Measurements from ENCODE around the gene ORC6. TPM values are rescaled to one million over a fixed set of nuclear protein-coding genes. Genes with fewer than 3 reads are reported as not detected.
"Not testable (repeated sequence)": the region's sequence is repeated elsewhere in the genome, so short reads cannot be mapped to it uniquely, and the experiment has no call there.

The ORC6 gene, protein sequence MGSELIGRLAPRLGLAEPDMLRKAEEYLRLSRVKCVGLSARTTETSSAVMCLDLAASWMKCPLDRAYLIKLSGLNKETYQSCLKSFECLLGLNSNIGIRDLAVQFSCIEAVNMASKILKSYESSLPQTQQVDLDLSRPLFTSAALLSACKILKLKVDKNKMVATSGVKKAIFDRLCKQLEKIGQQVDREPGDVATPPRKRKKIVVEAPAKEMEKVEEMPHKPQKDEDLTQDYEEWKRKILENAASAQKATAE
- 160 and 178 TPM in 2 replicates for polyA plus RNA-seq (2014; cell fraction: cytosol; rRNA removed)
- polyA plus RNA-seq (2014; cell fraction: nucleus; rRNA removed): 80.6 and 105 TPM in 2 replicates

DNA sequence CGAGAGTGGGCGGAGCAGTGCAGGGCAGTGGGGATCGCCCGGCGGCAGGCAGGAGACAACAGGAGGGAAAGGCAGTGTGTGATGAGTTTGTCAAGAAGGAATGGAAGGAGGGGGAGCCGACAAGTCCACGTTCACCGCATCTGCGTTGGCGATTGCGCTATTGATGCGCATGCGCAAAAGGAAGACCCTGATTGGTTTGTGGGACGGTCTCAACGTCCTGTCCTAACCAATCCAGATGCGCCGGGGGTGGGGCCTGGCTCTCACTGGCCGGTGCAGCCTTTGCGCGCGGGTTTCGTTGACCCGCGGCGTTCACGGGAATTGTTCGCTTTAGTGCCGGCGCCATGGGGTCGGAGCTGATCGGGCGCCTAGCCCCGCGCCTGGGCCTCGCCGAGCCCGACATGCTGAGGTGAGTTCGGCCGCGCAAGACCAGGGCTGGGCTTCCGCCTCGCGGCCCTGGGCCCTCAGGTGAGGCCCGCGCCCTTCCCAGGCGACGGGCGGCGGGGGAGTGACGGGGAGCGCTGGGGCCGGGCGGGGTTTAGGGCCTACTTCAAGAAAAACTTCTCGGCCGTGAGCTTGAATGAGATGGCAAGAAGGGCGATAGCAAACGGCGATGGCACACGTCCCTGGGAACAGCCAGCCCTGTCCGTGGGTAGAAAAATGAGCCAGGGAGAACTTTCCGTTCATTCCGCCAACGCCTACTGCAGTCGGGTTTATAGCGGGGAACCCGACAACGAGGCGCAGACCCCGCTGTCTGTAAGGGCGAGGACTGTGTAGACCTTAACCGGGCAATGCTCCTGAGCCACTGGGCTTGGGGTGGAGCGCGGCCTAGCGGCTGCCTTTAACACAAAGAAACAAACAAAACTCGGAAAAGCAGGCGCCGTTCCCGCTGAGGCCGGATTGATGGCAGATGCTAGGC, at the start of gene ORC6:
TSS of gene ORC6 (plus strand) at position 295 of the 916 bp plus-strand sequence. CDS start at position 342, 47 bp downstream.
- DNase-seq (ENCODE audit: low spot score): peak; percentile 98

DNA sequence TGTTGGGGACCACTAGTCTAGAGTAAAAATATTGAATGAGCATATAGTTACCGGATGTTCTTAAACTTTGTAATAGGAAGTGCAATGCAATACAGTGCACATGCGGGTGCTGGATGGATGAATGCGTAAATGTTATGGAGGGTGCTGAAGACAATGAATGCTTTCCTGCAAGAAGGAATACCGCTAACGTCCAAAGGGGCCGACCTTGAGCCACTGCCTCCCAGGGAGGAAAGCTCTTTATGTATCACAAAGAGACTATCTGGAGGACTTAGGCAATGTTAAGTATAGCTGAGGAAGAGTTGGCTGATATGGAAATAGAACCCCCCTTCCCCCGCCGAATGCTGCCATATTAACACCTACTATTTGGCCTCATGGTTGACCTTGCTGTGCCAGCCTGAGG, 40.8 kb upstream of the ORC6 start:
- DNase-seq (ENCODE audit: low spot score): no peak

DNA sequence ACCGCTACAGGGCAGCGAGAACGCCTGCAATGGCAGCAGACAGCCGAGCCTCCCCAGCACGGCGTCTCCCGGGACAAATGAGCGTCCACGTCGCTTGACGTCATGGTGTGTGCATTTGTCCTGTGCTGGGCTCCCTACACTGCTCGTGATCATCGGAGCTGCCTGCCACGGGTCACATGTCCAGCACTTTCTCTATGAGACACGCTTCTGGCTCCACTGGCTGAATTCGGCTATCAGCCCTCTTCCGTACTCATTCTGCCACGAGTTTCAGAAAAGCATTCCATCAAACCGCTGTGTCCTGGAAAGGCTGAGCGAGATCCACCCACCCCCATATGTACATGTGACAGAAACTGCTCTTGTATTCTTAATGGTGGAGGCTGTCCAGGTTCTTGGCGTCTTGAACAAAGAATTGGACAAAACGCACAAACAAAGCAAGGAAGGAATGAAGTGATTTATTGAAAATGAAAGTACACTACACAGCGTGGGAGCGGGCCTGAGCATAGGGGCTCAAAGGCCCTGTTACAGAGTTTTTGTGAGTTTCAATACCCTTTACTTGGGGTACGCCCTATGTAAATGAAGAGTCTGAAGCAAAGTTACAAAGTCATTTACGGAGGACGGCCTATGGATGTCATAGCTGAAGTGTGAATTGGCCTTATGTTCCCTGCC, 39.7 kb upstream of the ORC6 start:
- DNase-seq (ENCODE audit: low spot score): no peak

DNA sequence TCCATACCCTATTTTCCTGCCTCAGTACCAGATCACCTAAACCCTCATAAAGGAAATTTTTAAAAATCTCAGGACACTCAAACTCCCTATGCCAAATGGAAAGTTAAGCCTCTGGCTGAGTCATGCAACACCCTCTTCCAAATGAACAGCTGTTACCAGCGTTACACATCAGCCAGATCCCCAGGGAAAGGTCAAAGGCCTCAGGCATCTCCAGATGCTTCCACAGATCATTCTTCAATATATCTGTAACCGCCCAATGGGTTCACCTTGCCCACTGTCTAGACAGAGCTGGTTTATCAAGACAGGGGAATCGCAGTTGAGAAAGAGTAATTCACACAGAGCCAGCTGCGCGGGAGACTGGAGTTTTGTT, 39.2 kb upstream of the ORC6 start:
- no peak for DNase-seq (ENCODE audit: low spot score)

DNA sequence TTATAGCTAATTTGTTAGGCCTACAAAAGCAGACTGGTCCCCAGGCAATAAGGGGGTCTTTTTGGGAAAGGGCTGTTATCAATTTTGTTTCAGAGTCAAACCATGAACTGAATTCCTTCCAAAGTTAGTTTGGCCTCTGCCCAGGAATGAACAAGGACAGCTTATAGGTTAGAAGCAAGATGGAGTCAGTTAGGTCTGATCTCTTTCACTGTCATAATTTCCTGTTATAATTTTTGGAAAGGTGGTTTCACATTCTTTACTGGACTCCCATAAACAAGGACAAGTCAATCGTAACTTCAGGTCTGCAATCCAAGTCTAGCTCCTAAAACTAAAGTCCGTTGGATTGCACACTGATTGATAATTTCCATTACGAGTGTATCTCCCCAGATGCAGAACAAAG, 38.2 kb upstream of the ORC6 start:
- DNase-seq (ENCODE audit: low spot score): no peak

DNA sequence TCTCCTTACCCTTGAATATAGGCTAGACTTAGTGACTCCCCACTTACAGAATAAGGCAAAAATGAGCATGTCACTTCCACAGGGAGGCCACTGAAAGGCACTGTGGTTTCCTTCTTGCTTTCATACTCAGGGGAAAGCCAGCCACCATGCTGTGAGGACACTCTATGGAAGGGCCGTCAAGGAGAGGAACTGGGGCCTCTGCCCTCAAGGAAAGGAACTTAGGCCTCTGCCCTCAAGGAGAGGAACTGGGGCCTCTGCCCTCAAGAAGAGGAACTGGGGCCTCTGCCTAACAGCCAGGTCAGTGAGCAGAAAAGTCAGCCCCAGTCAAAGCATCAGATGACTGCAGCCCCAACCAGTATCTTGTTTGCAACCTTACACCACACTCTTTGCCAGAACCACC, 30.5 kb upstream of the ORC6 start:
- no peak for DNase-seq (ENCODE audit: low spot score)

DNA sequence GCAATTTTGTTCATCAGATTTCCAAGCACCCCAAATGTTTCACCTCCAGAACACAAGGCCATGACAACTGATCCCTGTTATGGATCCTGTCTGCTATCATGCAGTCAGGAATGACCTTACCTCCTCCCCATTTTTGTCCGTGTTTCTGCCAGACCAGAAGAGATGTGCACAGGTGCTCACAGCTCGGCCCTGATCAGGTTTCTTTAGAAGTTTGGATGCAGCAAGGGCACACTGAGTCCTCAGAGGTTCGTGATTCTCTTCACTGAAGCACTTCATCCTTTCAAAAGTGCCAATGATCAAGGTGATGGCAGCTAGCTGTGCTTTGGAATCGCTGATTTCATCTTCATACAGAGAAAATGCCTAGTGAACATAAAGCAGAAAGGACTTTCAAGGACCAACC, 27.3 kb upstream of the ORC6 start:
- no peak for DNase-seq (ENCODE audit: low spot score)

DNA sequence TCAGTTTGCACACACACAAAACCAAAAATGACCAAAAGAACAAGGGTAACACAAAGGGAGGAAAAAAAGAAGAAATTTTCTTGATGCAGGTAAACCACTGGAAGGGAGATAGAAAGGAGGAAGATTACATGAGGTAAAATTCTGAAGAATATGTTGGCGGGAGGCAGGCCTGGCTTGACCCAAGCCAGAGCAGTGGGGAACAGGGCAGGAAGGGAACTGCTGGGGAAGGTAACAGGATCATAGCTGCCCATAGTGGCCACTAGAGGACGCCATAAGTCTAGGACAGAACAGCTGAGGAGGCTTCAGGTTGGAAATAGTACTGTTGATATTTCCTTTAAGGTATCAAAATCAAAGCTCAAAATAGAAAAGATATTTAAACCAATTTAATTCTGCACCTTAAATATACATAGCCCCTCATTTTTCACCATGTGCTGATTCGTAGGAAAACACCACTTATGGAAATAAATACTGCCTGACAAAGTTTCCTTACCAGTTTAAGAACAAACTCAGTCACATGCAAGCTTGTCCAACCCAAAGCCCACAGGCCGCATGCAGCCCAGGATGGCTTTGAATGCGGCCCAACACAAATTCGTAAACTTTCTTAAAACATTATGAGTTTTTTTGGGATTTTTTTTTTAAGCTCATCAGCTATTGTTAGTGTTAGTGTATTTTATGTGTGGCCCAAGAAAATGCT, 16.0 kb upstream of the ORC6 start:
- peak; percentile 58 for DNase-seq (ENCODE audit: low spot score)

DNA sequence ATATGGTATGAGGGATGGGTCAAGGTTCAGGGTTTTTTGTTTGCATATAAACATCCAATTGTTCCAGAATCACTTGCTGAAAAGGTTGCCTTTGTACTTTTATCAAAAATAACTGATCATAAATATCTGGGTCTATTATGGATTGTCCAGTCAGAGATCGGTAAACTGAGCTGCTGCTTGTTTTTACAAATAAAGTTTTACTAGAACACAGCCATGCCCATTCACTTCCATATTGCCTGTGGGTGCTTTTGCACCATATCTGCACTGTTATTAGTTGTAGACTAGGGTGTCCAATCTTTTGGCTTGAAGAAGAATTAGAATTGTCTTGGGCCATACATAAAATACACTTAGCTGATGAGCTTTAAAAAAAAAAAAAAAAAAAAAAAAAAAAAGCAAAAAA, 11.5 kb upstream of the ORC6 start:
- not testable (repeated sequence) for DNase-seq (ENCODE audit: low spot score)

DNA sequence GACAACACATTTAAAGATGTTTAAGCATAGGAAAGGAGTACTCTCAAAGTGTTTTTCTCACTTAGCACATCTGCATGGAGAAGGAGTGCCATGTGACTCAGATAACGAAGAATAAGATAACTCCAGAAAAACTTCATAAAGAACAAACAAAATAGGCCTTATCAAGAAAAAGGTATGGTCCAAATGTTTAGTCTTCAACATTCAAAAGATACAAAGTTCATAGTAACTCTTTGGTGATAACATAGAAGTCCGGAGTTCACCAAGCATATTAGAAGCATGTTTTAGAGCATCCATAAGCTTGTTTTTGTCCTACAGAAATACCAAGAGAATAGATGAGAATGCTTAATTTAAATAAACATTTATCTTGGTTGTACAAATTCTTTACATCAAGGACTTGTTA, 7.6 kb upstream of the ORC6 start:
- DNase-seq (ENCODE audit: low spot score): not testable (repeated sequence)

DNA sequence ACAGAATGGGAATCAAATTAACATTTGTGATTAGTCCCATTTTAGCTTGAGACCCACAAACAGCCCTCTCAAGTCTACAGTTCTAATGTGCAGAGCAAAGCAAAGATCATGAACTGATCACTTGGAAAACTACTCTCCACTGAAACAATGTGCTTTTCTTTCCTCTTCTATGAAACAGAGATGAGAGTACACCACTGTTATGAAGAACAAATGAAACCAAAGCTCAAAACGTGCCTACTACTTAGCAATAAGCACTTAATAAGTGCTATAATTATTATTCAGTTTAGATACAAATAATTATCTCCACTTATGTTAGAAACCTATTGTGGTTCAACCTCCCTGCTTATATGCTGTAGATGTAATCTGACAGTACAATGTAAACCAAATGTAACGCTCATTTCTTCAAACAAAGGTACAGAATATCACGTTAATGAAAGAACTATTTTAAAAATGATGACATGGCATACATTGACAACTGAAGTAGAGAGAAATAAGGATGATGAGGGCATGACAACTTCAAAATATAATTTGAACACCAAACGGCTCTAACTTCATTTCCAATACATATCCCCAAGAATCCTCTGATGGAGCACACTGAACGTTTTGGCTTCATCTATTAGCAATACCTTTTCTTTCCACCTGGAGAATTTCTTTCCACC, 2.5 kb upstream of the ORC6 start:
- DNase-seq (ENCODE audit: low spot score): no peak

DNA sequence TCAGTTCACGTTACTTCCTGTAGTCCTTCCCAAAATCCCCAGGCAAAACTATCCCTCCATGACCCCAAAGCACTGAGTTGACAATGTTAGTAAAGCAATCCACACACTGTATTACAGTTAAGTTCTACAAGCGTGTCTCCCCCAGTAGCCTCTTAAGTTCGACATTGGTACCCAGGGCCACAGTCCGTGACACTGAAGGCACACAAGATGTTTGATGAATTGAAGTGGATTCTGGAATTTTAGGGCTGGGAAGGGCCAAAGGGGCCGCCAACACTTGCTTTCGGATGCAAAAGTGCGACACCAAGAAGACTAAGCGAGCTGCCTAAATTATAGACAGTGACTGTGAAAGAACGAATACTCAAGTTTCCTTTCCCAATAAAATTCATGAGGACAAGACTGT, 2.0 kb upstream of the ORC6 start:
- no peak for DNase-seq (ENCODE audit: low spot score)

DNA sequence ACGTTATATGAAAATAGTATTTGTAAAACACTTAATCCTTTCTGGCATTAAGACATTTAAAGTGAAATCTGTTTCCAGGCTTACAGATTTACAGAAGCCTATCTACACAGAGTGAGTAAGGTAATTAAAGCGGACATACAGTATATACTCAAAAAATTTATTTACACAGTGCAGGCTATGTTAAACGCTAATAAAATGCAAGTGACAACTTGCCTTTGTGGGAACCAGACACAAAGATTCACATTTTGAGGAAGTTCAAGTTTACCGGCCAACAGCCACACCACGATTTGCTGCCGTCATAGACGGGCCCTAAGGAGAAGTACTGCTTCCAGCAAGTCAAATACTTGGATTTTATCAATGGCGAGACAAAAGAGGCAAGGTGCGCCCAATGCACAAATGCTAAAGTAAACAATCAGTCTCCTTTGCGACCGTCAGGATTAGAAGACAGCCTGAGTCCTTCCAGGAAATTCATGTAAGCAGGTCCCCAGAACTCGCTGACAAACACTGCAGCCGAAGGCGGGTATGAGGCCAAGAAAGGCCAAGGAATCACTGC, 1.3 kb upstream of the ORC6 start:
- DNase-seq (ENCODE audit: low spot score): no peak

DNA sequence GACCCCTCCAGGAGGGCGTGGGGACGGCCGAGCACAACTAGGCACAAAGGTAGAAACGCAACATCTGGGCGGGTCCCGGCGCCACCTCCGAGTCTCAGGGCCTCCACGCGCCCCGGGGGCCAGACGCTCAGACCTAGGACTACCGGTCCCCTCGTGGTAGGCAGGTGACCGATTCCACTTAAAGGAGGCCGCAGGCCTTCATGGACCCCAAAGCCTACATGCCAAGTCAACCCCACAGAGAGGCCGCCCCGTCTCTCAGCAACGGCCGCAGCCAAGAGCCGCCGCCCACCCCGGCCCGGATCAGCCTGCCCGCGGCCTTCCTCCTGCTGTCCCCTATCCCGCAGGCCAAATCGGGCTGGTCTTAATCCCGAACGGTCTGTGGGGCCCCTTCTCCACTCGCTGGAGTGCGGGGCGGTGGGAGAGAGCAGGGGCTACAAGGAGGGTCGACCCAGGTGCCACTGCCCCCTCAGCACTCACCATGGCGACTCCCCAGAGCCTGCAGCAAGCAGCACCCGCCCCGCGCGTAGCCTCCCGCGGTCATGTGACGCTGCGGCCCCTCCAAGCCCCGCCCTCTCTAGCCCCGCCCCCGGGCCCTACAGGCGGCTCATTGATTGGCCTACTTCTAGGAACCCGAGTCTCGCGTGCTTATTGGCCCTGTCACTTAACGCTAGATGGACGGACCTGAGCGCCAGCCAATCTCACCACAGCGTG, 650 bp upstream of the ORC6 start, which contains the start of gene VPS35:
TSS of gene VPS35 (minus strand) at position 525 of the 711 bp plus-strand sequence. CDS start at position 480, 45 bp downstream.
- DNase-seq (ENCODE audit: low spot score): peak; percentile 99

DNA sequence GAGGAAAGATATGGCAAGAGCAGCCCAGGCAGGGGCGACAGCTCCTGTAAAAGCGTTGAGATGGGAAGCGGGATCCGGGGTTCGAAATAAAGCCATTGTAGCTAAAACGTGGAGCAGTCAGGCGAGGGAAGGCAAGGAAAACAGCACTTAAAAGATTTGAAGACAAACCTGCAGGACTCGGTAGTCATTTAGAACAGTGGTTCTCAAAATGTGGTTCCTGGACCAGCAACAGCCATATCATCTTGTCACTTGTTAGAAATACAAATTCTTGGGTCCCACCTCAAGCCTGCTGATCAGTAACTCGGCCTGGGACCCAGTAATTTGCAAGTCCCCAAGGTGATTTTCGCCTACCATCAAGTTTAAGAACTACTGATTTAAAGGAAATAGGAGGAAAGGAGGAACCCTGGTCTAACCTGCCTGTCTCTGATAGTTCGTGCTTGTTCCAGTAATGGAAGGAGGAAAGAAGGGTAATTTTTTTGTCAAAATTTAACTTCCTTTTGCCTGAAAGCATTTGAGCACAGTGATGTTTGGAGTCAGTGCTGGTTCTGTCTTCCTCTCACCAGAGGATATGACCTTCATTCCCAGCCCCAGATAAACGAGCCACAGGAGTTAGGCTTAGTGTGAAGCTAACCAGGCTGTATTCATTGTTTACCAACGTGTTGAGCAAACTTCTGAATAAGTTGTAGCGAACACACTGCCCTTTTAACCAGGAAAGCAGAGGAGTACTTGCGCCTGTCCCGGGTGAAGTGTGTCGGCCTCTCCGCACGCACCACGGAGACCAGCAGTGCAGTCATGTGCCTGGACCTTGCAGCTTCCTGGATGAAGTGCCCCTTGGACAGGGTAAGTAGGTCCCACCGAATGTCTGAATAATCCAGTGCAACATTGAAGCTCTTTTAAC, 1.1 kb downstream of the ORC6 start:
- no peak for DNase-seq (ENCODE audit: low spot score)

DNA sequence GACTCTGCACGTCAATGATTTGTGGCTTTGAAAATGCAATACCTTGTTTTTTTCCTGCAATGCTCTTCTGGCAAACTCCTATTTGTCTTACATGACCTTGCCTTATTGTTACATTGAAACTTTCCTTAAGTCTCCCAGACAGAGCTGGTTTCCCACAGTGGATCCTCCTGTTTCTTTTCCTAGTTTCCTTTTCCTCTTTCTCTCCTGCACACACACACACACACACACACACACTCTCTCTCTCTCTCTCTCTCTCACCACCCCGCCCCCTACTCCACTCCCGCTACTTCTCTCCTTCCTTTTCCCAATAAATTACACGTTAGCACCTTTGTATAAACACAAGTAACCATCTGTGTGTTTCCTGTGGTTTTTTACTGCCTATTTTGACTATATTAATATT, 2.3 kb downstream of the ORC6 start:
- DNase-seq (ENCODE audit: low spot score): no peak

DNA sequence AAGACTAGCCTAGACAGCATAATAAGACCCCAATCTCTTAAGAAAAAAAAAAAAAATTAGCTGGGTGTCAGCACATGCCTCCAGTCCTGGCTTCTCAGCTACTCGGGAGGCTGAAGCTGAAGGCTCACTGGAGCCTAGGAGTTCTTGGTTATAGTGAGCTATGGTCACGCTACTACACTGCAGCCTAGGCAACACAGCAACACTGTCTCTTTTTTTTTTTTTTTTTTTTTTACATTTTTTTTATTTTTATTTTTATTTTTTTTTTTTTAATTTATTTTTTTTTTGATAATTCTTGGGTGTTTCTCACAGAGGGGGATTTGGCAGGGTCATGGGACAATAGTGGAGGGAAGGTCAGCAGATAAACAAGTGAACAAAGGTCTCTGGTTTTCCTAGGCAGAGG, 4.1 kb downstream of the ORC6 start:
- DNase-seq (ENCODE audit: low spot score): no peak

DNA sequence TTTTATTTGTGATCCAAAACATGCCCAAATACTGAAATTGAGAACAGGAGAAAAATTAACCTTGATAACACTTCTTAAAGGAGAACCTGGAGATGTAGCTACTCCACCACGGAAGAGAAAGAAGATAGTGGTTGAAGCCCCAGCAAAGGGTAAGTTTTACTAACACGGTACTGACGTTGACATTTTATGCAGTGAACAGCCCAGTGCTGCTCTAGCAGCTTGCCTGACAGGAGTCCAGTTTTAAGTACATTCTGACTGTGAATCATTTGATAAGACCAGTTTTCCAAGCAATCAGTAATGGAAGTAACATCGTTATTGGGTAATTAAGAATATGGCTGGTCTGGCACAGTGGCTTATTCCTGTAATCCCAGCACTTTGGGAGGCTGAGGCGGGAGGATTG, 6.5 kb downstream of the ORC6 start:
- no peak for DNase-seq (ENCODE audit: low spot score)

DNA sequence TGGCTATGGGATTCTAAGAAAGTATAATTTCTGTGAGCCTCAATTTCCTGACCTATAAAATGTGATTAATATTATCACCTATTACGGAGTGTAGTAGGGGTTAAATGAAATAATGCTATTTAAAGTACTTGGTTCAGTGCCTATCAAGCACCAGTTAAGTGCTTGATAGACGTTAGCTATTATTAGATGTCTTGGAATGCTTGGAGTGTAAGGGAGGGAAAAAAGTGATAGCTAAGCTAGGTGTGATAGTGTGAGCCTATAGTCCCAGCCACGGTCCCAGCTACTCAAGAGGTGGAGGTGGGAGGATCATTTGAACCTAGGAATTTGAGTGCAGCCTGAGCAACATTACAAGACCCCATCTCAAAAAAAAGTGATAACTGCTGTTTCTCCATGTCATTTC, 7.5 kb downstream of the ORC6 start:
- DNase-seq (ENCODE audit: low spot score): no peak
